22Rv1 (cell line): ENCODE results near the gene P2RX2.

ENCODE experiments used
- H3K27ac ChIP-seq: fragments of 450-650 bp; 2 replicates; pipeline ENCODE4 v1.5.1; 2017
- ZFX ChIP-seq: fragments of 450-650 bp; IDR thresholded peaks from 2 replicates; pipeline ENCODE4 v1.6.1; 2017; ENCODE audit warnings: antibody characterized with exemption, borderline replicate concordance
- TF ChIP-seq, protein P1 (sequence below): fragments of 450-650 bp; IDR thresholded peaks from 2 replicates; pipeline ENCODE4 v1.5.1; 2017; ENCODE audit warnings: mild to moderate bottlenecking

P2RX2 gene

DNA sequence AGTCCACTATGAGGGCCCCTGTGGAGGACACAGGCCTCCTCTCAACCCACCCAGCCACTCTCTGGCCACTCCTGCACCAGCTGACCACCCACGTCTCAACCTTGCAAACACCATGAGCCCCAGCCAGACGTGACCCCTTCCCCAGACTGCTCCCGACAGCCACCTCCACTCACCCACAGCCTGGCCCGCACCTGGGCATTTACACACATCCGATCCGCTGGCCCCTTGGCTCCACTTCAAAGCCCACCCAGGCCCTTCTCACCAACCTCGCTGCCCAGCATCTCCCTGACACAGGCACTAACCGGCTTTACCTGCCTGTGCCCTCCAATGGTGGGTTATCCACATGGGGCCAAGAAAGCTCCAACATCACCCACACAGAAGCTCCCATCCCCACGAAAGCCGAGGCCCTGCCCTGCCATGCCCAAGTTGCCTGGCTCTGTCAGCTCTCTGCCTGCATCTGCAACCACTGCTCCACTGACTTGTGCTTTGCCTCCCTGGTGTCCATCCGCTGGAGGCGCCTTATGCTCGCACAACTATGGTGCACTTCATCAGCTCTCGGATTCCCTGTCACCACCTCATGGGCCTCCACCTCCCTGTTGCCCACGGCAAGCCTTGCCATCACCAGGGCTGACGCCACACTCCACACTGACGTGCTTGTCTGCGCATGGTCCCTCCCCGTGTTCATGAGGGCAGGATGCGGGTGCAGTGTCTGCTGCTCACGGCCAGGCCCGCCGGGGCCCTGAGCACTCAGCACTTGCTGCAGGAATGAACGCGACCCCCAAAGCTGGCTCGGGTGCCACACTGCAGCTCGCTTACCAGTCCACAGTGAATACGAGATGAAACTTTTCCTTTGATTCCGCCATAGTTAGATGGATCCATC, 16.7 kb downstream of the P2RX2 start:
- H3K27ac ChIP-seq: no peak overlapping the region
- TF ChIP-seq ZFX: no peak
- TF ChIP-seq, protein P1, sequence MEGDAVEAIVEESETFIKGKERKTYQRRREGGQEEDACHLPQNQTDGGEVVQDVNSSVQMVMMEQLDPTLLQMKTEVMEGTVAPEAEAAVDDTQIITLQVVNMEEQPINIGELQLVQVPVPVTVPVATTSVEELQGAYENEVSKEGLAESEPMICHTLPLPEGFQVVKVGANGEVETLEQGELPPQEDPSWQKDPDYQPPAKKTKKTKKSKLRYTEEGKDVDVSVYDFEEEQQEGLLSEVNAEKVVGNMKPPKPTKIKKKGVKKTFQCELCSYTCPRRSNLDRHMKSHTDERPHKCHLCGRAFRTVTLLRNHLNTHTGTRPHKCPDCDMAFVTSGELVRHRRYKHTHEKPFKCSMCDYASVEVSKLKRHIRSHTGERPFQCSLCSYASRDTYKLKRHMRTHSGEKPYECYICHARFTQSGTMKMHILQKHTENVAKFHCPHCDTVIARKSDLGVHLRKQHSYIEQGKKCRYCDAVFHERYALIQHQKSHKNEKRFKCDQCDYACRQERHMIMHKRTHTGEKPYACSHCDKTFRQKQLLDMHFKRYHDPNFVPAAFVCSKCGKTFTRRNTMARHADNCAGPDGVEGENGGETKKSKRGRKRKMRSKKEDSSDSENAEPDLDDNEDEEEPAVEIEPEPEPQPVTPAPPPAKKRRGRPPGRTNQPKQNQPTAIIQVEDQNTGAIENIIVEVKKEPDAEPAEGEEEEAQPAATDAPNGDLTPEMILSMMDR: no peak

DNA sequence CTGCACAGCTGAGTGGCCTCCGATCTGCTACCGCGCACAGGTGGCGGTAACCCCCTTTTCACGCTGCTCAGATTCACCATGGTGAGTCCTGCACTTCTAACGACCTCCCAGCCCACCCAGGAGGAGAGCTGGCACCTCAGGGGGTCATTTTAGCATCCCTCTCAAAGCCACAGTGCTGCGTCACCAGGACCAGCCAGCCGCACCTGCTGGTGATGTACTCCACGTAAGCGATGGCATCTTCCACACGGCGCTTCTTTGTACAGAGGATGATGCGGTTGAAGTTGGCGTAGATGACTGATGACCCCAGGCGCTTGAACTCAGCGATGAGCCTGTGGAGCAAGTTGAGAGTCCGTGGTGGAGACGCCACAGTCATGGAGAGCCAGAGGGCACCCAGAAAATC, 19.2 kb downstream of the P2RX2 start:
- no peak overlapping the region for H3K27ac ChIP-seq
- TF ChIP-seq, protein P1: no peak
- no peak for TF ChIP-seq ZFX

DNA sequence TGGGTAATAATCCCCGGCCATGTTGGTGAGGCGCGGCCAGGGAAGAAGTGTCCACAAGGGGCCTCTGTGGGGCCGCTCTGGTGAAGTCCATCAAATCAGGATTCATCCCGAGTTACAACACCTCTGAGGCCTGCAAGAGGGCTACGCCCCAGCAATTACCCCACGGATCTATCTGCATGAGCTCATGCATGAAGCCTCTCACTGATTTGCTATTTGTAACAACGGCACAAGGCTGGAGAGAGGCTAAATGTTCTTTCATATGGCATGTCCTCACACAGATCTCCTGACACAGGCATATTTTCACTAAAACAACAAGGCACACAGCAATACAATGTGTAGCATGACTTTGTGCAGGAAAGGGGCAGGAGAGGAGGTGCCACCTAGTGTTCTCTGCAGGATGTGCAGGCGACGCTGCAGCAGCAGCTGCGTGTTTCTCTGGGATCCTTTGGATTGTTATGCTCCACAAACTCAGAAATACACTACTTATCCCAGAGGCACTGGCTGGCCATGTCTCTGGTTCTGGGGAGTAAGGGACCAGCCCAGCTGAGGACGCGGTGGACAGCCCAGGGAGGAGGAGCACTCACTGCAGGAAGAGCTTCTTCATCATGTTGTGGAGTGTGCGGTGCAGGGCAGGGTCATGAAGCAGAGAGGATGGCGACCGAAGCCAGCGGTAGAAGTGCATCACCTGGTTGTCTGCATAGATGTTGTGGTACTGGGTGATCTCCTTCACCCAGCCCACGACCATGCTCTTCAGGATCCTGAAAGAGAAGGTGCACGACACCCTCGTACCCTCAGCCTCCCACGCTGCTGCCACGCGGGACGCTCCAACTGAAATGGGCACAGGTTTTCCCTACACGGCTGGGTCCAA, 20.2 kb downstream of the P2RX2 start:
- H3K27ac ChIP-seq: no peak overlapping the region

DNA sequence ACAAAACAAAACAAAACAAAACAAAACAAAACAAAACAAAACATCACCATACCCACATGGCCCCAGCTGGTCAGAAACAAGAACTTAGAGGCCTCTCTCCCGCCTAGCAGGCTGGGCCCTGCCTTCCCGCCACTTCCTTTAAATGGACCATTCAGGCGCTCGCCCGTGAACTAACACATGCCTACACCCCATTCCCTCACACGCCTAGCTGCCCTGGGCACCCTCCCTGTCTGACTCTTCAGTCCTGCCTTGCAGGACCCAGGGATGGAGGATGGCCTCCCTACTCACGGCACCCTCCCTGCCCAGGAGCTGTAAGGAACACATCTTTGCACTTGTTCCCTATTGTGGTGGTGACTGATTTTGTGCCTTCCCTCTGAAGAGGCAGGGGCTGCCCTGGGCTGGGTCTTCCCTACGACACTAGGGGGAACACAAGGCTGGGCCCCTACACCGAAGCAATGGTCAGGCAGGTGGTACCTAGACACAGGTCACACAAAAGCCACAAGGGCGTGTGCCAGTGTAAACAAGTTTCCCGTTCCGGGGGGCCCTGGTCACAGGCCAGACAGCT, 21.5 kb downstream of the P2RX2 start:
- TF ChIP-seq ZFX: no peak
- no peak overlapping the region for H3K27ac ChIP-seq

More for the DNA sequence above, 20.2 kb downstream of the P2RX2 start:
- TF ChIP-seq, protein P1: peak; percentile 95
- no peak for TF ChIP-seq ZFX

DNA sequence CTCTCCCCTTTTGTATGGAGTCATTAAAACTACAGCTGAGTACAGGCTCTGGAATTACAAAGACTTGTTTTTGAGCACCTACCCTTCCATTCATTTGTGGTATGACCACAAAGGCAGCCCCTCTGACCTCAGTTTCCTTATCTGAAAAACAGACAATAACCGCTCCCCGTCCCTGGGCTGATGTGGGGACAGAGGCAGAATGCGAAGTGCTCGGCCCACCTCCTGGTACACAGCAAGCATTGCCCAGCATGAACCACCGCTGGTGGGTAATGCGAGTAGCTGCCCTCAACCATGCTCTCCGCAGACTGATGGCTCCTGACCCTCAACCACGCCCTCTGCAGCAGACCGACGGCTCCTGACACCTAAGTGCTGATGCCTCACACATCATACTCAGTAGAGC, 22.4 kb downstream of the P2RX2 start:
- H3K27ac ChIP-seq: no peak overlapping the region
- TF ChIP-seq, protein P1: no peak
- no peak for TF ChIP-seq ZFX

DNA sequence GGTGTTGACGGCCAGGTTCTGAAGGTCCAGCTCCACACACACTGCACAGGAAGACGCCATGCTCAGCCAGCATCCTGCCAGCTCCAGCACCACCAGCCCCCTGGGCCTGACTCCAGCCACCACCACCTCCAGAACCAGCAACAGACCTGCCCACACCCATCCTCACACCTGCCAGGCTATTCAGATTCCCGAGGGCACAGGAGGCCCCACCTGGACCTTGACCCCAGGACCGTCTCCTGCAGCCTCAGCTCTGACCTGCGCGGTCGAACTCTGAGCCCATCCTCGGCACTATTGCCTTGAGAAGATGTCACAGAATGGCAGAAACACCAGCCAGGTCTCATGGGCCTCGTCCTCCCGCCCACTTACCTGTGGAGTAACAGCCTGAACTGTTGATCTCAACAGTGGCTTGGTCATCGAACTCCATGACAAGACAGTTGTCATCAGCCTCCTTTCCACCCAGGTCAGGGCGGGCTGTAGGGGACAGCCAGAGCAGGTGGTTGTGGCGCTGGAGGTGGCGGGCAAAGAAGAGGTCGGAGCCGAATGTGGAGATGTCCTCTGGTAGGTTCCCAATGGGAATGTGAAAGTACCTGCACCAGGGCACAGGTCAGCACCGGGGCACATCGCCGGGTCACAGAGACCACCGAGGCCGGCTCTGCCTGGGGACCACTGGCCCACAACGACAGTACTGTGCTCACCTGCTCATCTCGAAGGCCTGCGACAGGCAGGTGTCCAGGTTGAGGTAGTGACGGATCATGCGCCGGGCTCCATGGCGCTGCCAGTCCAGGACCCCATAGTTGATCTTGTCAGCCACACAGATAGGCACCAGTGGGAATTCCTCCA, 23.5 kb downstream of the P2RX2 start:
- H3K27ac ChIP-seq: no peak overlapping the region
- TF ChIP-seq, protein P1: no peak
- no peak for TF ChIP-seq ZFX
